IMR-90 (cell line): ENCODE results near the gene SPARCL1.

Experiments
- POLR2A ChIP-seq: IDR thresholded peaks from 2 replicates; pipeline ENCODE4 v1.6.1; 2012; ENCODE audit warnings: mild to moderate bottlenecking, low read depth, low read length
- RAD21 ChIP-seq: IDR thresholded peaks from 2 replicates; pipeline ENCODE4 v1.6.1; 2012; ENCODE audit warnings: low read length, improper control_type of control experiment
- TF ChIP-seq, protein P1 (sequence below): conservative IDR thresholded peaks from 2 replicates; pipeline ENCODE4 v1.5.1; 2012; ENCODE audit warnings: mild to moderate bottlenecking, low read depth, low read length, improper control_type of control experiment

DNA sequence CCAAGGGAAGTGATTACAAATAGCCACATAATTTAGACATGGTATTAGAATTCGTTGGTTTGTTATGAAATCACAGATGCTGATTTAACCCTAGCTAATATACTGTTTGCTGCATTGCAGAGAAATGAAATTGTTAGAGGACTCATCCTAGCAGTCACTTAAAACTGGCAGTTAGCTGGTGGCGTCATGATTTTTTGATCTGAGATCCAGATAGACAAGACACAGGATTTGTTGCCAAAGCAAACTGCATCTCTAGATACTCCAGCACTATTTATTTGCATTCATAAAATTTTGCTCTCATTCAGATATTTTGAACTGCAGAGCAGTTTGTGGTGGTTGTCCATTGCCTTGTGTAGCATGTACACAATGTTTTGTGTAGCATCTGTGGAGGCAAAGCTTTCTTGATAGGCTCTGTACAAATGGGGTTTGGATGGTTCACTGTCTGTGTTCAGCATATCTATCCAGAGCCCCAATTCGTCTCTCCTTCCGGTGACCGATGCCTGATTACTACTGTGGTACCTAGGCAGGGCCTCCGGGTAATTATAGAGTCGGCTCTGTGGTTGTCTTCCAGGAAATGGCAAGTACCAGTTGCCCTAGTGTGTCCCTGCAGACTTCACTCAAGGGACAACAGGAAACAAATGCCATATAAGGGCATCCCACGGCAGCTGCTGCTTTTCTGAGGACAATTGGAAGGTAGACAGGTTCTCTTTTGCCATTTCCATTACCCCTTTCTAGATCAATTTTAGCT lies 30.1 kb upstream of the SPARCL1 start:
- no peak for TF ChIP-seq RAD21
- TF ChIP-seq, protein P1, sequence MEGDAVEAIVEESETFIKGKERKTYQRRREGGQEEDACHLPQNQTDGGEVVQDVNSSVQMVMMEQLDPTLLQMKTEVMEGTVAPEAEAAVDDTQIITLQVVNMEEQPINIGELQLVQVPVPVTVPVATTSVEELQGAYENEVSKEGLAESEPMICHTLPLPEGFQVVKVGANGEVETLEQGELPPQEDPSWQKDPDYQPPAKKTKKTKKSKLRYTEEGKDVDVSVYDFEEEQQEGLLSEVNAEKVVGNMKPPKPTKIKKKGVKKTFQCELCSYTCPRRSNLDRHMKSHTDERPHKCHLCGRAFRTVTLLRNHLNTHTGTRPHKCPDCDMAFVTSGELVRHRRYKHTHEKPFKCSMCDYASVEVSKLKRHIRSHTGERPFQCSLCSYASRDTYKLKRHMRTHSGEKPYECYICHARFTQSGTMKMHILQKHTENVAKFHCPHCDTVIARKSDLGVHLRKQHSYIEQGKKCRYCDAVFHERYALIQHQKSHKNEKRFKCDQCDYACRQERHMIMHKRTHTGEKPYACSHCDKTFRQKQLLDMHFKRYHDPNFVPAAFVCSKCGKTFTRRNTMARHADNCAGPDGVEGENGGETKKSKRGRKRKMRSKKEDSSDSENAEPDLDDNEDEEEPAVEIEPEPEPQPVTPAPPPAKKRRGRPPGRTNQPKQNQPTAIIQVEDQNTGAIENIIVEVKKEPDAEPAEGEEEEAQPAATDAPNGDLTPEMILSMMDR = no peak
- TF ChIP-seq POLR2A = no peak
